ENCODE data around the gene ULK4. TPM values are rescaled to one million over a fixed set of nuclear protein-coding genes. Genes with fewer than 3 reads are reported as not detected.
"Not testable (repeated sequence)": the region's sequence is repeated elsewhere in the genome, so short reads cannot be mapped to it uniquely, and the experiment has no call there.

ULK4 gene
- total RNA-seq, 2 donors from 2014 or later: 11.1 to 17.9 TPM

- Histone ChIP-seq H3K27me3 (ENCODE audit: control insufficient read depth, insufficient read depth, low read length, poor library complexity, severe bottlenecking) (no peaks in the 10 kb centered on the region), H3K4me1 (ENCODE audit: control insufficient read depth, insufficient read depth, low read length) (no peaks in the 10 kb centered on the region), H3K36me3 (ENCODE audit: control insufficient read depth, insufficient read depth, low read length) (no peaks in the 10 kb centered on the region), H3K9ac (ENCODE audit: extremely low read depth, low read length, poor library complexity, severe bottlenecking) (no peak overlapping the region), H3K4me3 (ENCODE audit: low read length) (no peak overlapping the region), H3K27ac (ENCODE audit: low read depth, low read length) (no peak overlapping the region), H3K9me3 (ENCODE audit: control insufficient read depth, low read length) (no peaks in the 10 kb centered on the region)
- Mint-ChIP-seq H3K4me3 (no peak overlapping the region), H3K4me1 (peaks cover 10% of the 10 kb centered on the region), H3K36me3 (ENCODE audit: low read depth) (peaks cover 5% of the 10 kb centered on the region), H3K27ac (no peak overlapping the region), H3K9me3 (no peaks in the 10 kb centered on the region), H3K27me3 (ENCODE audit: insufficient read depth) (no peaks in the 10 kb centered on the region)
- WGBS, 2 experiments (ENCODE audit: insufficient coverage in 1 of 2, insufficient read length in 1 of 2): 97 to 100% methylated on average over 4 to 5 of the region's 5 CpGs
- no peak for TF ChIP-seq CTCF (conservative IDR thresholded peaks at IDR 0.05)
- no peak for DNase-seq
Measured at GRCh38 chr3:41565003-41565402, 396.9 kb downstream of the ULK4 start.

GRCh38 chr3:41556245-41556644, 405.7 kb downstream of the ULK4 start:
- H3K4me3 Mint-ChIP-seq; H3K9ac ChIP-seq (ENCODE audit: extremely low read depth, low read length, poor library complexity, severe bottlenecking); H3K36me3 ChIP-seq (ENCODE audit: control insufficient read depth, insufficient read depth, low read length); H3K9me3 ChIP-seq (ENCODE audit: control insufficient read depth, low read length); H3K27ac Mint-ChIP-seq; H3K36me3 Mint-ChIP-seq (ENCODE audit: low read depth); H3K4me1 Mint-ChIP-seq; H3K9me3 Mint-ChIP-seq; H3K27me3 ChIP-seq (ENCODE audit: control insufficient read depth, insufficient read depth, low read length, poor library complexity, severe bottlenecking); H3K4me3 ChIP-seq (ENCODE audit: low read length); H3K27ac ChIP-seq (ENCODE audit: low read depth, low read length); H3K4me1 ChIP-seq (ENCODE audit: control insufficient read depth, insufficient read depth, low read length); H3K27me3 Mint-ChIP-seq (ENCODE audit: insufficient read depth); DNase-seq: not testable (repeated sequence)
- WGBS, 2 experiments (ENCODE audit: insufficient coverage in 1 of 2, insufficient read length in 1 of 2): 83 to 98% methylated on average over 1 to 5 of the region's 5 CpGs

GRCh38 chr3:41532976-41533375, 428.9 kb downstream of the ULK4 start:
- Mint-ChIP-seq H3K27ac (no peak overlapping the region), H3K27me3 (ENCODE audit: insufficient read depth) (no peaks in the 10 kb centered on the region), H3K36me3 (ENCODE audit: low read depth) (no peaks in the 10 kb centered on the region), H3K4me3 (no peak overlapping the region), H3K4me1 (no peaks in the 10 kb centered on the region), H3K9me3 (no peaks in the 10 kb centered on the region)
- no peak for DNase-seq
- Histone ChIP-seq H3K27ac (ENCODE audit: low read depth, low read length) (no peak overlapping the region), H3K9ac (ENCODE audit: extremely low read depth, low read length, poor library complexity, severe bottlenecking) (no peak overlapping the region), H3K4me3 (ENCODE audit: low read length) (no peak overlapping the region), H3K27me3 (ENCODE audit: control insufficient read depth, insufficient read depth, low read length, poor library complexity, severe bottlenecking) (no peaks in the 10 kb centered on the region), H3K36me3 (ENCODE audit: control insufficient read depth, insufficient read depth, low read length) (no peaks in the 10 kb centered on the region), H3K9me3 (ENCODE audit: control insufficient read depth, low read length) (no peaks in the 10 kb centered on the region), H3K4me1 (ENCODE audit: control insufficient read depth, insufficient read depth, low read length) (no peaks in the 10 kb centered on the region)
- no peak for TF ChIP-seq CTCF (conservative IDR thresholded peaks at IDR 0.05)
- 83 to 94% methylated on average over 1 to 3 of the region's 3 CpGs for WGBS, 2 experiments (ENCODE audit: insufficient coverage in 1 of 2, insufficient read length in 1 of 2)

- peaks cover 16% of the 10 kb centered on the region for H3K4me1 Mint-ChIP-seq
- Histone ChIP-seq H3K9me3 (ENCODE audit: control insufficient read depth, low read length) (no peaks in the 10 kb centered on the region), H3K36me3 (ENCODE audit: control insufficient read depth, insufficient read depth, low read length) (no peaks in the 10 kb centered on the region), H3K4me3 (ENCODE audit: low read length) (no peak overlapping the region), H3K27ac (ENCODE audit: low read depth, low read length) (no peak overlapping the region), H3K9ac (ENCODE audit: extremely low read depth, low read length, poor library complexity, severe bottlenecking) (no peak overlapping the region), H3K4me1 (ENCODE audit: control insufficient read depth, insufficient read depth, low read length) (no peaks in the 10 kb centered on the region), H3K27me3 (ENCODE audit: control insufficient read depth, insufficient read depth, low read length, poor library complexity, severe bottlenecking) (no peaks in the 10 kb centered on the region)
- no peak overlapping the region for H3K4me3 Mint-ChIP-seq
- DNase-seq: no peak
- WGBS, 2 experiments (ENCODE audit: insufficient coverage in 1 of 2, insufficient read length in 1 of 2): 82 to 91% methylated on average over 4 to 5 of the region's 5 CpGs
- H3K27me3 Mint-ChIP-seq (ENCODE audit: insufficient read depth): no peaks in the 10 kb centered on the region
- no peaks in the 10 kb centered on the region for H3K36me3 Mint-ChIP-seq (ENCODE audit: low read depth)
- H3K27ac Mint-ChIP-seq: no peak overlapping the region
- TF ChIP-seq CTCF (conservative IDR thresholded peaks at IDR 0.05): no peak
- H3K9me3 Mint-ChIP-seq: no peaks in the 10 kb centered on the region
Measured at GRCh38 chr3:41526995-41527573, 434.8 kb downstream of the ULK4 start.

All from endodermal cell (in vitro differentiated cells).